Measurements from ENCODE around the gene MYT1.
"Not testable (repeated sequence)": the region's sequence is repeated elsewhere in the genome, so short reads cannot be mapped to it uniquely, and the experiment has no call there.

The MYT1 gene

GRCh38 chr20:64225828-64226598, 61.8 kb downstream of the MYT1 start:
- peak in 2 of 10 donors; percentile 40 to 67 for DNase-seq
- intact Hi-C loops (cut with DNase I): no loop called here

- DNase-seq: peak in 3 of 10 donors; percentile 44 to 61 (median 52)
- intact Hi-C loops (cut with DNase I): no loop called here
These were observed 62.7 kb downstream of the MYT1 start for GRCh38 chr20:64226686-64227580.

GRCh38 chr20:64228086-64228653, 63.9 kb downstream of the MYT1 start:
- peak in 3 of 10 donors; percentile 1 to 55 (median 32) for DNase-seq
- intact Hi-C loops (cut with DNase I): no loop called here

- intact Hi-C loops (cut with DNase I): no loop called here
- DNase-seq: peak in 3 of 10 donors; percentile 58 to 75 (median 61)
These were observed 64.7 kb downstream of the MYT1 start for GRCh38 chr20:64228751-64229506.

GRCh38 chr20:64229507-64230061, 65.3 kb downstream of the MYT1 start:
- DNase-seq: peak in 3 of 10 donors; percentile 34 to 50 (median 35)
- intact Hi-C loops (cut with DNase I): no loop called here

GRCh38 chr20:64230461-64231145, 66.4 kb downstream of the MYT1 start:
- DNase-seq: peak in 3 of 10 donors; percentile 21 to 67 (median 49)
- intact Hi-C loops (cut with DNase I): no loop called here

- intact Hi-C loops (cut with DNase I): no loop called here
- DNase-seq: peak in 4 of 10 donors; percentile 11 to 86 (median 57)
These were observed 67.6 kb downstream of the MYT1 start for GRCh38 chr20:64231621-64232550.

GRCh38 chr20:64232794-64233193, 68.5 kb downstream of the MYT1 start:
- DNase-seq: peak in 8 of 10 donors; percentile 18 to 84 (median 56)
- intact Hi-C loops (cut with DNase I): no loop called here

- intact Hi-C loops (cut with DNase I): no loop called here
- peak in 8 of 10 donors; percentile 18 to 87 (median 50) for DNase-seq
These were observed 69.5 kb downstream of the MYT1 start for GRCh38 chr20:64233725-64234124.

- intact Hi-C loops (cut with DNase I): no loop called here
- DNase-seq: peak in 3 of 10 donors; percentile 49 to 74 (median 67)
These were observed 70.1 kb downstream of the MYT1 start for GRCh38 chr20:64234291-64234791.

- intact Hi-C loops (cut with DNase I): not testable (repeated sequence)
These were observed 70.8 kb downstream of the MYT1 start for GRCh38 chr20:64234921-64235565.

GRCh38 chr20:64236137-64237088, 72.2 kb downstream of the MYT1 start:
- DNase-seq: peak in 2 of 10 donors; percentile 22 to 58
- intact Hi-C loops (cut with DNase I): no loop called here

More at GRCh38 chr20:64234921-64235565, 70.8 kb downstream of the MYT1 start:
- peak in 3 of 10 donors; percentile 45 to 70 (median 54) for DNase-seq

- intact Hi-C loops (cut with DNase I): no loop called here
- DNase-seq: peak in 3 of 10 donors; percentile 42 to 80 (median 71)
These were observed 73.1 kb downstream of the MYT1 start for GRCh38 chr20:64237316-64237715.

GRCh38 chr20:64238115-64238825, 74.0 kb downstream of the MYT1 start:
- intact Hi-C loops (cut with DNase I): no loop called here
- peak in 2 of 10 donors; percentile 23 to 69 for DNase-seq

GRCh38 chr20:64238851-64239387, 74.7 kb downstream of the MYT1 start:
- intact Hi-C loops (cut with DNase I): no loop called here
- DNase-seq: peak in 3 of 10 donors; percentile 16 to 70 (median 62)
